Hepatocyte (in vitro differentiated cells): Measurements from ENCODE around the gene PRR29.

Experiments used
- CTCF ChIP-seq: fragments of 200-600 bp; sonication (generic); IDR thresholded peaks from 2 replicates; pipeline ENCODE4 v1.5.1; 2016; ENCODE audit warnings: antibody characterized with exemption, mild to moderate bottlenecking; ENCODE audit not compliant: poor library complexity
- EZH2 ChIP-seq: fragments of 200-600 bp; sonication (generic); IDR thresholded peaks from 2 replicates; pipeline ENCODE4 v1.6.1; 2016; ENCODE audit warnings: antibody characterized with exemption, mild to moderate bottlenecking, borderline replicate concordance
- EZH2phosphoT487 ChIP-seq: fragments of 200-600 bp; sonication (generic); IDR thresholded peaks from one replicate; pipeline ENCODE4 v1.6.1; 2018; ENCODE audit warnings: antibody characterized with exemption, mild to moderate bottlenecking, low read depth, moderate library complexity; ENCODE audit not compliant: unreplicated experiment, severe bottlenecking

- TF ChIP-seq CTCF (no peak), EZH2 (no peak), EZH2phosphoT487 (no peak)
Observed at GRCh38 chr17:64051153-64051552, 53.0 kb downstream of the PRR29 start.
